Pancreas (tissue), 10 donors: ENCODE data around the gene IL17C. TPM values are rescaled to one million over a fixed set of nuclear protein-coding genes. Genes with fewer than 3 reads are reported as not detected.

Experiments
- ATAC-seq, 4 donors: fragments of 200-7000 bp; cut with Tn5 transposase; one replicate each; pipeline versions ENCODE4 v1.8.0 to v1.9.1; 2020; ENCODE audit warnings: mild to moderate bottlenecking in 4 of 4, moderate library complexity in 4 of 4
- DNase-seq, 6 donors: peaks; one replicate each; pipeline ENCODE4 v3.0.0-alpha.2; 2020
- FAIRE-seq: peaks from 2 replicates; lab custom pipeline; 2012; peaks lifted over from hg19 to GRCh38; lab: Jason Lieb, UNC
- H3K27ac ChIP-seq, 4 donors: fragments of 200-600 bp; sonication (generic); 1 replicate in 3 of 4; 2 replicates in 1 of 4; pipeline versions ENCODE4 v1.5.0 to v1.8.0; 2020
- H3K27me3 ChIP-seq, 4 donors: fragments of 200-600 bp; one replicate each; pipeline ENCODE4 v1.8.0; 2021
- H3K36me3 ChIP-seq, 3 donors: fragments of 200-600 bp; sonication (generic) in 1 of 3; one replicate each; pipeline versions ENCODE4 v1.5.0 to v1.8.0; 2020 to 2021
- H3K4me1 ChIP-seq, 3 donors: fragments of 200-600 bp; one replicate each; pipeline ENCODE4 v1.8.0; 2021
- H3K4me3 ChIP-seq, 4 donors: fragments of 200-600 bp; sonication (generic) in 2 of 4; one replicate each; pipeline versions ENCODE4 v1.5.0 to v1.8.0; 2020 to 2021
- H3K9me3 ChIP-seq, 4 donors: fragments of 200-600 bp; one replicate each; pipeline ENCODE4 v1.8.0; 2021
- CTCF ChIP-seq, 4 donors: fragments of 200-600 bp; sonication (generic) in 3 of 4; IDR thresholded peaks; one replicate each; pipeline versions ENCODE4 v1.5.0 to v1.8.0; 2021; ENCODE audit warnings: antibody characterized with exemption in 4 of 4
- WGBS, 2 donors: extraction: QIAGEN DNeasy Blood & Tissue Kit; methylation state at CpG; one replicate each; pipeline ENCODE4 v1.1.7; 2013; 5-methylcytosine and 5-hydroxymethylcytosine counted together
- intact Hi-C, 3 donors: fragments of 100-400 bp; cut with DNase I; formaldehyde crosslinking; loops; one replicate each; pipeline versions ENCODE4 v1.11.1 to v1.14.2; 2022
- polyA plus RNA-seq, 2 donors: library from polyadenylated mRNA; stranded (reverse); fragments of 200-250 nt; gene quantifications; one replicate each; pipeline ENCODE4 v1.2.3, GENCODE V29; 2013
- total RNA-seq, 6 donors: library from RNA; stranded (reverse); fragmentation: NEBNext Ultra II Directional in 4 of 6; extraction: Animal tissue kit (Norgen Biotek cat#: 25700) in 4 of 6; gene quantifications; one replicate each; pipeline versions ENCODE4 v1.2.1 to v1.2.4, GENCODE V29; 2021 to 2023
- donor health status: healthy with polysubstance abuse.
- donor health status: DM: no; HTN: no; CAD: no; lungs with moderate emphysema.
- donor health status: DM: no; HTN: no; CAD: no.
- donor health status: control.
- donor health status: control.
- donor health status: Bipolar disorder and iron deficiency.
- donor health status: DM: yes; HTN: yes; CAD: no.
- donor health status: DM: no; HTN: no; CAD: no.
- donor health status: DM: no; HTN: no; CAD: no.
- donor health status: DM: yes; HTN: yes; CAD: no.

The IL17C gene
- total and polyA plus RNA-seq, 8 donors: 0.14 TPM; not detected in 7

- no peak for ATAC-seq
- Histone ChIP-seq H3K4me1 (no peaks in the 10 kb centered on the region), H3K27me3 (no peaks in the 10 kb centered on the region), H3K9me3 (no peaks in the 10 kb centered on the region), H3K4me3 (no peak overlapping the region), H3K36me3 (no peaks in the 10 kb centered on the region), H3K27ac (no peak overlapping the region)
- 88 to 91% methylated on average over 25 of the region's 25 CpGs for WGBS, 2 donors
- DNase-seq: no peak
- intact Hi-C loops: no loop called here
- TF ChIP-seq CTCF (IDR thresholded peaks at IDR 0.05): no peak
- FAIRE-seq: no peak
These were observed 18.1 kb downstream of the IL17C start for GRCh38 chr16:88656291-88656980.

GRCh38 chr16:88657371-88657770 is 19.0 kb downstream of the IL17C start:
- no peak for TF ChIP-seq CTCF (IDR thresholded peaks at IDR 0.05)
- no peaks in the 10 kb centered on the region for H3K36me3 ChIP-seq
- 92 to 93% methylated on average over 12 to 19 of the region's 19 CpGs for WGBS, 2 donors
- DNase-seq (peak in 1 of 6 donors; percentile 71), ATAC-seq (no peak), FAIRE-seq (no peak)
- intact Hi-C loops: no loop called here
- peaks cover 0 to 5% (median 0%) of the 10 kb centered on the region in 3 donors for H3K4me1 ChIP-seq
- no peaks in the 10 kb centered on the region for H3K27me3 ChIP-seq
- H3K4me3 ChIP-seq: no peak overlapping the region
- no peak overlapping the region for H3K27ac ChIP-seq
- H3K9me3 ChIP-seq: no peaks in the 10 kb centered on the region

- FAIRE-seq (no peak), ATAC-seq (no peak), DNase-seq (no peak)
- Histone ChIP-seq H3K36me3 (no peaks in the 10 kb centered on the region), H3K4me3 (no peak overlapping the region), H3K27me3 (no peaks in the 10 kb centered on the region), H3K4me1 (peaks cover 0 to 5% (median 0%) of the 10 kb centered on the region in 3 donors), H3K27ac (no peak overlapping the region), H3K9me3 (no peaks in the 10 kb centered on the region)
- 86 to 92% methylated on average over 14 to 15 of the region's 15 CpGs for whole genome bisulfite sequencing, 2 donors
- intact Hi-C loops: no loop called here
- TF ChIP-seq CTCF (IDR thresholded peaks at IDR 0.05): no peak
These were observed 20.3 kb downstream of the IL17C start for GRCh38 chr16:88658714-88659113.

- Histone ChIP-seq H3K4me3 (no peak overlapping the region), H3K27me3 (no peaks in the 10 kb centered on the region), H3K9me3 (no peaks in the 10 kb centered on the region), H3K4me1 (peaks cover 0 to 5% (median 4%) of the 10 kb centered on the region in 3 donors), H3K36me3 (no peaks in the 10 kb centered on the region), H3K27ac (no peak overlapping the region)
- TF ChIP-seq CTCF (IDR thresholded peaks at IDR 0.05): no peak
- DNase-seq (no peak), FAIRE-seq (no peak), ATAC-seq (no peak)
- intact Hi-C loops: no loop called here
- WGBS, 2 donors: 90 to 95% methylated on average over 25 of the region's 25 CpGs
These were observed 20.8 kb downstream of the IL17C start for GRCh38 chr16:88659160-88659559.

- FAIRE-seq: no peak
- H3K36me3 ChIP-seq: no peaks in the 10 kb centered on the region
- ATAC-seq: no peak
- TF ChIP-seq CTCF (IDR thresholded peaks at IDR 0.05): no peak
- intact Hi-C loops: no loop called here
- no peaks in the 10 kb centered on the region for H3K9me3 ChIP-seq
- H3K4me1 ChIP-seq: peaks cover 0 to 17% (median 5%) of the 10 kb centered on the region in 3 donors
- no peak overlapping the region for H3K27ac ChIP-seq
- 81 to 84% methylated on average over 10 of the region's 10 CpGs for WGBS, 2 donors
- no peaks in the 10 kb centered on the region for H3K27me3 ChIP-seq
- H3K4me3 ChIP-seq: no peak overlapping the region
- no peak for DNase-seq
These were observed 23.1 kb downstream of the IL17C start for GRCh38 chr16:88661468-88661867.
